SU-DHL-6 (cell line): ENCODE data around the gene C2orf42.

Experiments
- H2AFZ ChIP-seq: fragments of 200-600 bp; sonication (generic); 2 replicates; pipeline ENCODE4 v1.6.1; 2014; ENCODE audit warnings: low read depth, mild to moderate bottlenecking, moderate library complexity, mixed read lengths, antibody characterized with exemption, low read length; ENCODE audit not compliant: severe bottlenecking
- H3F3A ChIP-seq: fragments of 200-600 bp; shearing (Covaris generic); 2 replicates; pipeline ENCODE4 v1.6.0; 2016; ENCODE audit warnings: antibody characterized with exemption, mild to moderate bottlenecking; ENCODE audit not compliant: insufficient read depth
- H3K27ac ChIP-seq: fragments of 200-600 bp; sonication (generic); 2 replicates; pipeline ENCODE4 v1.5.1; 2016; ENCODE audit warnings: low read depth, mild to moderate bottlenecking, low read length, moderate library complexity, mixed read lengths
- H3K27me3 ChIP-seq: fragments of 200-600 bp; sonication (generic), shearing (Covaris generic); 2 replicates; pipeline ENCODE4 v1.6.0; 2014; ENCODE audit warnings: mild to moderate bottlenecking, low read length
- H3K36me3 ChIP-seq: fragments of 200-600 bp; sonication (generic); 2 replicates; pipeline ENCODE4 v1.6.1; 2014; ENCODE audit warnings: mild to moderate bottlenecking, low read length, mixed read lengths
- H3K4me2 ChIP-seq: fragments of 300-600, 200-600 bp; shearing (Covaris generic), sonication (generic); 2 replicates; pipeline ENCODE4 v1.6.0; 2014; ENCODE audit warnings: low read length, low read depth, mild to moderate bottlenecking; ENCODE audit not compliant: poor library complexity, severe bottlenecking
- H3K4me3 ChIP-seq: fragments of 200-600 bp; sonication (generic); 2 replicates; pipeline ENCODE4 v1.5.1; 2014; ENCODE audit warnings: antibody characterized with exemption, low read length, mild to moderate bottlenecking, mixed read lengths; ENCODE audit not compliant: insufficient read depth, poor library complexity, severe bottlenecking
- H3K79me2 ChIP-seq: fragments of 200-600 bp; sonication (generic); 2 replicates; pipeline ENCODE4 v1.6.1; 2014; ENCODE audit warnings: mild to moderate bottlenecking, low read length, moderate library complexity; ENCODE audit not compliant: insufficient read depth
- H3K9ac ChIP-seq: fragments of 200-600 bp; sonication (generic); 2 replicates; pipeline ENCODE4 v1.7.0; 2014; ENCODE audit warnings: mild to moderate bottlenecking, low read length
- H3K9me2 ChIP-seq: fragments of 200-600 bp; sonication (generic); replicated peaks from 2 replicates; pipeline ENCODE4 v1.6.1; 2014; ENCODE audit warnings: low read length; ENCODE audit not compliant: insufficient read depth
- H3K9me3 ChIP-seq: fragments of 200-600 bp; sonication (generic); 2 replicates; pipeline ENCODE4 v1.6.1; 2014; ENCODE audit warnings: low read length, mixed read lengths; ENCODE audit not compliant: insufficient read depth
- H4K20me1 ChIP-seq: fragments of 200-600 bp; sonication (generic); 2 replicates; pipeline ENCODE4 v1.6.1; 2014; ENCODE audit warnings: low read depth, mild to moderate bottlenecking, antibody characterized with exemption, low read length, moderate library complexity, mixed read lengths
- CTCF ChIP-seq: fragments of 200-600 bp; sonication (generic); IDR thresholded peaks from one replicate; pipeline ENCODE4 v1.5.1; 2017; ENCODE audit warnings: antibody characterized with exemption, mild to moderate bottlenecking, low read length, moderate library complexity; ENCODE audit not compliant: insufficient read depth, poor library complexity, severe bottlenecking
- EZH2phosphoT487 ChIP-seq: fragments of 200-600 bp; sonication (generic), shearing (Covaris generic); conservative IDR thresholded peaks from 2 replicates; pipeline ENCODE4 v1.6.1; 2018; ENCODE audit warnings: mild to moderate bottlenecking, antibody characterized with exemption, low read length, moderate library complexity, mixed read lengths

Gene C2orf42

DNA sequence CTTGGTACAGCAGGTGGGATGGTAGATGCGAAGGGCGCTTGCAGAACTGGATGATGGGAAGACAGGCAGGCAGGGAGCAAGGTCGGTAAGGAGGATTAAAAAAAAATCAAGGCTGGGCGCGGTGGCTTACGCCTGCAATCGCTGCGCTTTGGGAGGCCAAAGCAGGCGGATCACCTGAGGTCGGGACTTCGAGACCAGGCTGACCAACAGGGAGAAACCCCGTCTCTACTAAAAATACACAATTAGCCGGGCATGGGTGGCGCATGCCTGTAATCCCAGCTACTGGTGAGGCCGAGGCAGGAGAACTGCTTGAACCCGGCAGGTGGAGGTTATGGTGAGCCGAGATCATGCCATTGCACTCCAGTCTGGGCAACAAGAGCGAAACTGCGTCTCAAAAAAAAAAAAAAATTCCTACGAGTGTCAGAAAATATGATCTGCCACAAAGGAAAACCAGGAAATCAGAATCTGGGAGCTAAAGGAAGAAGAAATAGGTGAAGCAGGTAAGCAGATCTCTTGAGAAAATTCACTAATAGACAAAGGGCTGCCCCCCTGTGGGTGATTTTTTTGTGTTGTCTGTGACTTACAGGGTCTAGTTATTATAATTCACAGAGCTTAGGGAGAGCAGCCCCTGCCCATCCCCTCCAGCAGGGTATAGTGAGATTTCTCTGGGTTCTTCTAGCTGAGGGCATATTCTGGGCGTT, 46.2 kb downstream of the C2orf42 start:
- H3F3A ChIP-seq, result peaks cover 16% of the 10 kb centered on the region; the same call in 1 of the 2 replicates
- H2AFZ ChIP-seq, result no peak overlapping the region
- no peak overlapping the region for H3K9ac ChIP-seq
- no peak for TF ChIP-seq CTCF
- no peaks in the 10 kb centered on the region for H3K9me2 ChIP-seq
- no peaks in the 10 kb centered on the region for H3K79me2 ChIP-seq
- H3K9me3 ChIP-seq, result no peaks in the 10 kb centered on the region
- no peak overlapping the region for H3K4me3 ChIP-seq
- no peak overlapping the region for H3K27ac ChIP-seq
- H3K36me3 ChIP-seq, result no peaks in the 10 kb centered on the region
- no peaks in the 10 kb centered on the region for H4K20me1 ChIP-seq
- H3K4me2 ChIP-seq, result no peak overlapping the region
- H3K27me3 ChIP-seq, result no peaks in the 10 kb centered on the region

DNA sequence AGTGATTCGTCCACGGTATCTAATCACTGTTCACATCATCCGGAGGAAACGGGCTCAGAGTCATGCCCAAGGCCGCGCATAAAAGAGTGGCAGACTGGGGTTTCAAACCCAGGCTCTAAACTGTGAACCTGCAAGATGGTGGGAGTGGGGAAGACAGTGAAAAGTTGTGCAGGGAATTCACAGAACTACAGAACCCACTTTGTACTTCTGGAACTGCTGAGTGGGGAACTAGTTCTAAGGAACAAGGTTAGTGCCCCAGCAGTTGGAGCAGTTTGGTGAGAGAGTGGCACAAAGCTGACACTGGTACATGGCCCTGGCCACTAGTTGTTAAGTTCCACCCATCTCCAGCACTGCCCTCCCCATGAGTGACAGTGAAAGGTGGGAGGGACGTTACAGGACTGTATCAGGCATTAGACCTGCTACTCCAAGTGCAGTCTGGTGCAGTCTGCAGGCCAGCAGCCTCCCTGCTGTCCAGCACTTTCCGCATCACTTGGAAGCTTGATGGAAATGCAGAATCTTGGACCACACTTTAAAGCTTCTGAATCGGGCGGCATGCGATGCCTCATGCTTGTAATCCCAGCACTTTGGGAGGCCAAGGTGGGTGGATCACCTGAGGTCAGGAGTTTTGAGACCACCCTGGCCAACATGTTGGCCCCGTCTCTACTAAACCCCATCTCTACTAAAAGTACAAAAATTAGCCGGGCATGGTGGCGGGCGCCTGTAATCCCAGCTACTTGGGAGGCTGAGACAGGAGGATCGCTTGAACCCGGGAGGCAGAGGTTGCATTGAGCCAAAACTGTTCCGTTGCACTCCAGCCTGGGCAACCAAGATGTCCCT, 47.3 kb downstream of the C2orf42 start:
- no peaks in the 10 kb centered on the region for H4K20me1 ChIP-seq
- H3K79me2 ChIP-seq, result no peaks in the 10 kb centered on the region
- no peaks in the 10 kb centered on the region for H3K9me3 ChIP-seq
- peak overlapping the region; percentile 92 for H3K4me2 ChIP-seq
- no peaks in the 10 kb centered on the region for H3K9me2 ChIP-seq
- H3F3A ChIP-seq, result peaks cover 16% of the 10 kb centered on the region; the same call in 1 of the 2 replicates
- no peaks in the 10 kb centered on the region for H3K27me3 ChIP-seq
- peak overlapping the region; percentile 73 for H3K27ac ChIP-seq
- no peak overlapping the region for H2AFZ ChIP-seq
- no peaks in the 10 kb centered on the region for H3K36me3 ChIP-seq
- TF ChIP-seq EZH2phosphoT487 (no peak), CTCF (no peak)
- H3K4me3 ChIP-seq, result peak overlapping the region; percentile 54
- peak overlapping the region; percentile 74 for H3K9ac ChIP-seq

- TF ChIP-seq EZH2phosphoT487 (no peak), CTCF (peak; percentile 83)
- no peak overlapping the region for H2AFZ ChIP-seq
Measured at GRCh38 chr2:70142590-70143313, 48.1 kb downstream of the C2orf42 start.

More at GRCh38 chr2:70142590-70143313, 48.1 kb downstream of the C2orf42 start:
- peaks cover 16% of the 10 kb centered on the region; the same call in 1 of the 2 replicates for H3F3A ChIP-seq
- H3K27me3 ChIP-seq, result no peaks in the 10 kb centered on the region
- H3K4me3 ChIP-seq, result peak overlapping the region; percentile 54
- peak overlapping the region; percentile 92 for H3K4me2 ChIP-seq
- H3K36me3 ChIP-seq, result no peaks in the 10 kb centered on the region
- peak overlapping the region; percentile 74 for H3K9ac ChIP-seq
- H3K9me3 ChIP-seq, result no peaks in the 10 kb centered on the region
- H3K9me2 ChIP-seq, result no peaks in the 10 kb centered on the region
- H3K79me2 ChIP-seq, result no peaks in the 10 kb centered on the region
- H3K27ac ChIP-seq, result peak overlapping the region; percentile 73
- no peaks in the 10 kb centered on the region for H4K20me1 ChIP-seq
